Measurements from ENCODE around the gene F5.

Gene F5

GRCh38 chr1:169576241-169576934, 9.9 kb downstream of the F5 start:
- no peak for TF ChIP-seq POLR2A (IDR thresholded peaks at IDR 0.05; ENCODE audit: low read depth, low read length)
- no peak for FAIRE-seq

GRCh38 chr1:169574336-169574735, 11.9 kb downstream of the F5 start:
- DNase-seq (ENCODE audit: insufficient read length, low spot score) (no peak), FAIRE-seq (no peak)
- TF ChIP-seq POLR2A (IDR thresholded peaks at IDR 0.05; ENCODE audit: low read depth, low read length): no peak

More at GRCh38 chr1:169576241-169576934, 9.9 kb downstream of the F5 start:
- no peak for DNase-seq (ENCODE audit: insufficient read length, low spot score)

- no peak for TF ChIP-seq POLR2A (IDR thresholded peaks at IDR 0.05; ENCODE audit: low read depth, low read length)
- no peak for FAIRE-seq
These were observed 14.1 kb downstream of the F5 start for GRCh38 chr1:169572187-169572586.

GRCh38 chr1:169571450-169571849, 14.8 kb downstream of the F5 start:
- FAIRE-seq (no peak), DNase-seq (ENCODE audit: insufficient read length, low spot score) (no peak)

More at GRCh38 chr1:169572187-169572586, 14.1 kb downstream of the F5 start:
- no peak for DNase-seq (ENCODE audit: insufficient read length, low spot score)

DNA sequence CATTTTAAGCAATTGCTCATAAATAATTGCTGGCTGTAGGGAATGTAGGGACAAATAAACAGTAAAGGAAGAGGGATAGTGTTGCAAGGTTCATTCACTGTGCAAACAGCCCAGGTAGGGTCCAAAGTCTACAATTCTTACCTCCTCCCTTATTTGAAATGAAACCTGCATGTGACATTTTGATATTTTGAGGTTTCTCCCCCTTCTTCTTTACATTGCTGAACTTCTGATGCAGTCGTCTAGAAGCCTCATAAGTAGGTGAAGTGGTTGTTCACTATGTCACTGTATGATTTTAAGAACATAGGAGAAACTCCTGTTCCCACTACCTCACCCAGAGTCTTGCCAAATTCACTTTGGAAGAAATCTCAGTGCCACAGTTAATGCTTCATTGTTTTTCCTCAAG, 16.1 kb downstream of the F5 start:
- no peak for TF ChIP-seq POLR2A (IDR thresholded peaks at IDR 0.05; ENCODE audit: low read depth, low read length)
- DNase-seq (ENCODE audit: insufficient read length, low spot score) (no peak), FAIRE-seq (no peak)

More at GRCh38 chr1:169571450-169571849, 14.8 kb downstream of the F5 start:
- TF ChIP-seq POLR2A (IDR thresholded peaks at IDR 0.05; ENCODE audit: low read depth, low read length): no peak

DNA sequence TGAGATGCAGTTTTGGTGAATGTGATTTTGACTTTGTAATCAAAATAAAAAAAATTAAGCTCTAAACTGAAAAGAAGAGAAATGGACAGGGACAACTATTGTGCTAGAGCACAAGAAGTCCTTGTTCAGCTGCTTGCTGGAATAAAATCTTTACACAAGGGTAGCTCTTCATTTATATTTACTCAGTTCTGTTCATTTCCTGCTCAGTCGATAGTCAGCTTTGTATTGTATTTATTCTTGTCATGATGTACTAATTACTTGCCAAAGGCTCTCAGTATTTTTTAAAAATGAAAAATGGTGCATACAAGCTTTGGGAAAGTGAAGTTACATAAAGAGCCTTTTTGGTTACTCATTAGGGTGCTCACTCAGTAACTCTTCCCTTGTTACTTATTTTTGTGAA, 17.8 kb downstream of the F5 start:
- no peak for TF ChIP-seq POLR2A (IDR thresholded peaks at IDR 0.05; ENCODE audit: low read depth, low read length)
- DNase-seq (ENCODE audit: insufficient read length, low spot score) (no peak), FAIRE-seq (no peak)

GRCh38 chr1:169565335-169566271, 20.7 kb downstream of the F5 start:
- TF ChIP-seq POLR2A (IDR thresholded peaks at IDR 0.05; ENCODE audit: low read depth, low read length): no peak
- DNase-seq (ENCODE audit: insufficient read length, low spot score): no peak
- no peak for FAIRE-seq

DNA sequence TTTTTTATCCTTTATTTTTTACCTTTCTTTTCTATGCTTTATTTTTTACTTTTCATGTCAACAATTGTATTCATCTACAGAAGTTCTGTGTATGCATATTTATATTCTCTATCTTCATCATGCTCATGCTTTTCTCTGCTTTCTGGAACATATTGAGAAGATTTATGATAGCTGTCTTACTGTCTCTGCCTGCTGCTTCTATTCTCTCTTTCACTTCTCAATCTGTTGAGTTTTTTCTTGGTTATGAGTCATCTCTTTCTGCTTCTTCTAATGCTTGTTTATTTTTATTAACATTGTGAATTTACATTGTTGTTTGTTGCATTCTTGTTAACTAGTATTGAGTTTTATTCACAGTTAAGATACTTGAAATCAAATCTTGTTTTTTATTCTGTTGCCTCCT, 22.6 kb downstream of the F5 start:
- FAIRE-seq (no peak), DNase-seq (ENCODE audit: insufficient read length, low spot score) (no peak)
- TF ChIP-seq POLR2A (IDR thresholded peaks at IDR 0.05; ENCODE audit: low read depth, low read length): no peak

GRCh38 chr1:169563019-169563615, 23.2 kb downstream of the F5 start:
- TF ChIP-seq POLR2A (IDR thresholded peaks at IDR 0.05; ENCODE audit: low read depth, low read length): no peak
- FAIRE-seq: no peak
- no peak for DNase-seq (ENCODE audit: insufficient read length, low spot score)

GRCh38 chr1:169561692-169562091, 24.6 kb downstream of the F5 start:
- DNase-seq (ENCODE audit: insufficient read length, low spot score) (no peak), FAIRE-seq (no peak)
- TF ChIP-seq POLR2A (IDR thresholded peaks at IDR 0.05; ENCODE audit: low read depth, low read length): no peak

GRCh38 chr1:169557131-169557530, 29.1 kb downstream of the F5 start:
- TF ChIP-seq POLR2A (IDR thresholded peaks at IDR 0.05; ENCODE audit: low read depth, low read length): no peak
- no peak for DNase-seq (ENCODE audit: insufficient read length, low spot score)
- FAIRE-seq: no peak

DNA sequence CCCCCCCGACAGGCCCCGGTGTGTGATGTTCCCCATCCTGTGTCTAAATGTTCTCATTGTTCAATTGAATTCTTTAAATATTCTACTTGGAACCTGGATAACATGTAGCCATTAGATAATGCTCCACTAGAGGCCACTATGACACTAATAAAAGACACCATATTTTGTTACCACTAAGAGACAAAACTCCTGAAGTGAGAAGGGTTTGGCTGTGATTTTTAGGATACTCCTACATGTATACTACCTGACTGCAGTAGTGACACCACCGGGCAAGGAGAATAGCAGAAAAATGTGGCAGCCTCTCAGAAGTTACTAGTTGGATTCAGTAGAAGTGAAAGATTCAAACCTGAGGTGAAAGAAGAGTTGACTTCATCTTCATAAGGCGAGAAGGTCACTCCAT, 36.0 kb downstream of the F5 start:
- DNase-seq (ENCODE audit: insufficient read length, low spot score): no peak
- no peak for TF ChIP-seq POLR2A (IDR thresholded peaks at IDR 0.05; ENCODE audit: low read depth, low read length)
- FAIRE-seq: peak; percentile 86

- no peak for FAIRE-seq
- no peak for TF ChIP-seq POLR2A (IDR thresholded peaks at IDR 0.05; ENCODE audit: low read depth, low read length)
- DNase-seq (ENCODE audit: insufficient read length, low spot score): no peak
These were observed 38.0 kb downstream of the F5 start for GRCh38 chr1:169548282-169548681.

All from H54 (cell line).